GM21619 (cell line): ENCODE data around the gene DDX55.
A peak's percentile ranks its signal among the peaks of the same experiment; 100 is the strongest.
"Not testable (repeated sequence)": the region's sequence is repeated elsewhere in the genome, so short reads cannot be mapped to it uniquely, and the experiment has no call there.

Experiments used
- ATAC-seq: cut with Tn5 transposase; IDR thresholded peaks from one replicate; pipeline ENCODE4 v1.9.1; 2021; ENCODE audit not compliant: unreplicated experiment

DDX55 gene

DNA sequence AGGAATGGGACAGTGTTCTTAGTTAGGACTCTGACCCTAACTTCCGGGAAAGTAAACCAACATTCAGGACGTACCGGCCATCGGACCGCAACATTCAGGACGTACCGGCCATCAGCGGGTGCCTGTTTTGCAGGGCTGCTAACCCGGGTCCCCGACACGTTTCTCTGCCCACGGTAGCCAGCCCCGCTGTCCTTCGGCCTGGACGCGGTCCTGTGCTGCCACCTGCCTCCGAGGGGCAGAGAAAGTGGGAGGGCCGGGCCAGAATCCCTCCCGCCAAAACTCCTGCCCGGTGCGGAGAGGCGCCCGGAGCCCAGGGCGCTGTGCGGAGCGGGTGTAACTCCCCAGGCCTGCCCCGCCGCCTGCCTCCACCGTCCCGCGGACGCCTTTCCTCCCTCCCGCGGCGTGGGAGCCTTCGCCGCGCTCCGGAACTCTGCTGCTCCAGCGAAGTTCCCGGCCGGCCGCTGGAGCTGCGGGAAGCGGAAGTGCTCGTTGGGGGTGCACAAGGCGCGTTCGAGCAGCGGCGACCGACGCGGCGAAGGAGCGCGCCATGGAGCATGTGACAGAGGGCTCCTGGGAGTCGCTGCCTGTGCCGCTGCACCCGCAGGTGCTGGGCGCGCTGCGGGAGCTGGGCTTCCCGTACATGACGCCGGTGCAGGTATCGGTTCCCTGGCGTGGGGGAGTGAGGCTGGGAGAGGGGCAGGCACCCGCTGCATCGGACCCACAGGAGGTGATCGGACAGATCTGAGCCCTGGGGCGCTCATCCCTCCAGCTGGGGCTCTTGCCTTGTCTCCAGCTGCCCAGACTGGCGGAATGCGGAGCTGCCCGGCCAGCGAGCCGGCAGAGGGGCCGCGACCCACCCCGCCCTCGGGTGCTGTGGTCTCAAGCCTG lies at the start of gene DDX55:
Gene DDX55, plus strand, starts transcription at position 498 of the 888 bp plus-strand sequence. Its CDS starts 50 bp downstream, at position 548.
- peak; percentile 87 for ATAC-seq

DNA sequence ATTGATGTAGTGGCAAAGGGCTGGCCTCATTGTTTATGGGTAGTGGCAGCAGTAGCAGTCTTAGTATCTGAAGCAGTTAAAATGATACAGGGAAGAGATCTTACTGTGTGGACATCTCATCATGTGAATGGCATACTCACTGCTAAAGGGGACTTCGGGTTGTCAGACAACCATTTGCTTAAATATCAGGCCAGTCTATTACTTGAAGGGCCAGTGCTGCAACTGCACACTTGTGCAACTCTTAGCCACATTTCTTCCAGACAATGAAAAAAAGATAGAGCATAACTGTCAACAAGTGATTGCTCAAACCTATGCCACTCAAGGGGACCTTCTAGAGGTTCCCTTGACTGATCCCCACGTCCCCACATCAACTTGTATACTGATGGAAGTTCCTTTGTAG lies 47.8 kb upstream of the DDX55 start:
- not testable (repeated sequence) for ATAC-seq

GRCh38 chr12:123554843-123555242 lies 47.1 kb upstream of the DDX55 start:
- ATAC-seq, result not testable (repeated sequence)

DNA sequence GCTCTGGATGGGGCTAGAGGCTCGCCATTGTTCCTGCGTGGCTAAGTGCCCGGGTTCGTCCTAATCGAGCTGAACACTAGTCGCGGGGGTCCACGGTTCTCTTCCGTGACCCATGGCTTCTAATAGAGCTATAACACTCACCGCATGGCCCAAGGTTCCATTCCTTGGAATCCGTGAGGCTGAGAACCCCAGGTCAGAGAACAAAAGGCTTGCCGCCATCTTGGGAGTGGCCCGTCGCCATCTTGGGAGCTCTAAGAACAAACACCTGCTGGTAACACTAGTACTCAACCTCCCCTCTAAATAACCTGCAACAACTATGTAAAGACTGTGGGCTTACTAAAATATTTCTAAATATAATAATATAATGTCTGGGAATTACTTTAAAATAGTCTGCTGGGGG lies 43.4 kb upstream of the DDX55 start:
- not testable (repeated sequence) for ATAC-seq

- no peak for ATAC-seq
Measured at GRCh38 chr12:123559468-123559867, 42.4 kb upstream of the DDX55 start.

DNA sequence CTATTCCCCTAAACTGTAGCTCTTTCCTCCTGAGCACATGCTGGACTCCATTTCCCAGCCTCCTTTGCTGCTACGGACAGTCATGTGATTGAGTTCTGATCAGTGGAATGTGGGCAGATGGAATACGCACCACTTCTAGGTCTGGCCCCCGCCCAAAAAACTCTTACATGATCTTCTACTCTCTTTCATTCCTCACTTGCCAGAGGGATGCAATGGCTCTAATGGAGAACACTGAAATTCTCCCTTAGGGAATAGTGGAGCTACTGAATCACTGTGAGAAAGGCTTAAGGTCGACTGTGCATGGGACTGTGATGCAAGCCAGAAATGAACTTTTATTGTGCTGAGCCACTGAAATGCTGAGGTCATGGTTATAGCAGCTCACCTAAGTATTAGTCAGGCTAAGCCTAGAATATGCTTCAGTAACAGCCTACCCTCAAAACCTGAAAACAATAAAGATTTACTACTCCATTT lies 30.5 kb upstream of the DDX55 start:
- no peak for ATAC-seq

- no peak for ATAC-seq
Measured at GRCh38 chr12:123572391-123572790, 29.5 kb upstream of the DDX55 start.

DNA sequence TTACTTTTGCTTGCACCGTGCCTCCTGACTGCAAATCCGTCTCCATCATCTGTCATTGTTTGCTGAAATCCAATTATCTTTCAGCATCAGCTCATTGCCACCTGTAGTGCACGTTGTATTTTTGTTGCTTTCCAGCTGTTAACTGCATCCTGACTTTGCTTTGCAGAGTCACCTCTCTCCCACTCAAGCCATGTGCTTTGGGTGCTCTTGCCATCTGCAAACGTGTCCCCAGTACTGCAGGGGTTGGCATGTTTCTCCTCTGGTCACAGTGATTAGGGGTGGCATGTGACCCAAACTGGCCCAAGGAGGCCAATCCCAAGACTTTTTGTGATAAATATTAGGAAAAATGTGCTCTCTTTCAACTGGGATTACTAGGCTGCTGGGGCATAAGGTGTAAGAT lies 28.0 kb upstream of the DDX55 start:
- no peak for ATAC-seq

DNA sequence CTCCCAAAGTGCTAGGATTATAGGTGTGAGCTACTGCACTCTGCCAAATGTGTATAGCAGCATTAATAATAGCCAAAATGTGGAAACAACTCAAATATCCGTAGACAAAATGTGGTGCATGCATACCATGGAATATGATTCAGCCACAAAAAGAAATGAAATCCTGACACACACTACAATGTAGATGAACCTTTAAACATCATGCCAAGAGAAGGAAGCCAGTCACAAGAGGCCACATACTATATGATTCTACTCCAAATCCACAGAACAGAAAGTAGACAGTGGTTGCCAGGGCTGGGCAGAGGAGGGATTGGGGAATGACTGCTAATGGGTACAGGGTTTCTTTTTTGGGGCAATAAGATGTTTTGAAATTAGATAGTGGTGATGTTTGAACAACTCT lies 25.3 kb upstream of the DDX55 start:
- ATAC-seq, result no peak

DNA sequence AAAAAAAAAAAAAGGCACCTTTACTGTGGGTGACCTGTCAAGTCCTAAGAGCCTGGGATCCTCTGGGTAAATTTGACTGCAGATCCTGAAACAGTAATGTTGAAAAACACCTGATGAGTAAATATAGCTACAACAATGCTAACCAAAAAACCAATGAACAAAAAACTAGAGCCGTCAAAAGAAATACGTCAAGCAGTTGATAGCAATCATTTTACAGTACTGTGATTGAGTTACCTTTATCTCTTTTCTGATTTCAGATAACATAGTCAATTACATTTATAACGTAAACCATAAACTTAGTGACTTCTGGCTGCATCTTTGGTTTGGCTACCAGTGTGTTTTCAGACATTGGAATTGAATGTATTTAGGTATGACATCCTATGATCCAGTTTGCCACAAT lies 23.7 kb upstream of the DDX55 start:
- no peak for ATAC-seq

DNA sequence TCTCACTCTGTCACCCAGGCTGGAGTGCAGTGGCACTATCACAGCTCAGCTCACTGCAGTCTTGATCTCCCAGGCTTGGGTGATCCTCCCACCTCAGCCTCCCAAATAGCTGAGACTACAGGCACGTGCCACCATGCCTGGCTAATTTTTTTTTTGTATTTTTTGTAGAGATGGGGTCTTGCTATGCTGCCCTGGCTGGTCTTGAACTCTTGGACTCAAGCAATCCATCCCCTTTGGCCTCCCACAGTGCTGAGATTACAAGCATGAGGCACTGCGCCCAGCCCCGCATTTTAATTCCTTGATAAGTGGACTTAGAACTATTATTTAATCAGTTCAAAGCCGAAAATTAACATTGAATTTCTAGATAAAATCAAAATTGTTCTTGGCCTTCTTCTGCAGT lies 23.1 kb upstream of the DDX55 start:
- ATAC-seq, result not testable (repeated sequence)

GRCh38 chr12:123580772-123581171 lies 21.1 kb upstream of the DDX55 start:
- no peak for ATAC-seq

DNA sequence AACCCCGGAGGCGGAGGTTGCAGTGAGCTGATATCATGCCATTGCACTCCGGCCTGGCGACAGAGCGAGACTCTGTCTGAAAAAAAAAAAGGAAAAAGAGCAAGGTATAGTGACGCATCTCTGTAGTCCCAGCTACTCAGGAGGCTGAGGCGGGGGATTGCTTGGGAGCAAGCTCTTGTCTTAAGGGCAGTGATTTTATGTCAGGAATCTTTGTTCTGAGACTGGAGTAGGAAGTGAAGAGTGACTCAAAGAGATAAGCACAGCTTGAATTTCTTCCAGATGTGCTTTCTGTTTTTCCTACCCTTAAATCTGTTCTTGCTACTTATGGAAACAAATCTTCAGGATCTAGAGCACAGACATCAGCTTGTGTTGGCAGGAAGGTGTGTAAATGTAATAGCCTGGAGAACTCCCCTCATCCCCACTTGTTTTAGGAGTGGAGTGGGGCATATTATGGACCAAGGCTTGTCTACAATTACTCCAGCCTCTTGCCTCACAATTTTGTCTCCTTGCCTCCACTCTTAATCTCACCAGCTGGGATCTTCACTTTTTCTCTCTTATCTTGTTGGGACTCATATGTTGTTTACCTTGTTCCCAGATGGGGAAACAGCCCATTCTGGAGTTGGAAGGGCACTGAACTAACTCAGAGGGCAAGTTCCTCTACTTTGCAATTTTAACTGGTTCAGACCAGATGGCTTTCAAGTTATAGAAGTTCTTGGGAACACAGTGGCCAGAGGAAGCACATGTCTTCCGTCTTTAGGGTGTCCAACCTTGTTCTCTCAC lies 10.0 kb upstream of the DDX55 start:
- no peak for ATAC-seq

DNA sequence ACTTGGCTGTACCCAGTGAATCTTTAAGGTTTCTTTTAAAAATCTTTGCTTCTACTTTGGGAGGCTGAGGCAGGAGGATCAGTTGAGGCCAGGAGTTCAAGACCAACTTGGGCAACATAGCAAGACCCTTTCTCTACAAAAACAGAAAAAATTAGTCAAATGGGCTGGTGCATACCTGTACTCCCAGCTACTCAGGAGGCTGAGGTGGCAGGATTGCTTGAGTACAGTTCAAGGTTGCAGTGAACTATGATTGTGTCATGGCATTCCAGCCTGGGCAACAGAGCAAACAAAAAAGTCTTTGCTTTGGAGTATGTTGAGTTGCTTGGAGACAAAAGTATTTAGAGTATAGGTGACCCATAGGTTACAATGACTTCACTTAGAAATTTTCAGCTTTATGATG lies 6.2 kb upstream of the DDX55 start:
- no peak for ATAC-seq

- ATAC-seq, result no peak
Measured at GRCh38 chr12:123597100-123597499, 4.8 kb upstream of the DDX55 start.

- no peak for ATAC-seq
Measured at GRCh38 chr12:123598522-123598921, 3.4 kb upstream of the DDX55 start.

DNA sequence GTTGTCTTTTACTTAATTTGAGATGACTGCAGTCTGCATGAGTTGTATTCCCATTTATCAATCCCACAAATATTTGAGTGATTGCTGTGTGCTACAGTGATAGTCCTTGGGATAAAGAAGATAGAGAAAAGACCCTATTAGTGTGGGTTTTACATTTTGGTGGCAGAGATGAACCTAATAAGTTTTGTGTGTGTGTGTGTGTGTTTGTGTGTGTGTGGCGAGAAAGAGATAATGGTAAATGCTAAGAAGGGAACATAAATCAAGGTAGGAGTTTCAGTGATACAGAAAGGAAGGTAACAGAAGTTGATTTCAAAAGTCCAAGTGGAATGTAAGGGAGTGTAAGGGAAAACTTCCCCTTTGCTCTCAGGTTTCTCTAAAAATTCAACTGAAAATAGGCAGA lies 2.6 kb upstream of the DDX55 start:
- no peak for ATAC-seq

DNA sequence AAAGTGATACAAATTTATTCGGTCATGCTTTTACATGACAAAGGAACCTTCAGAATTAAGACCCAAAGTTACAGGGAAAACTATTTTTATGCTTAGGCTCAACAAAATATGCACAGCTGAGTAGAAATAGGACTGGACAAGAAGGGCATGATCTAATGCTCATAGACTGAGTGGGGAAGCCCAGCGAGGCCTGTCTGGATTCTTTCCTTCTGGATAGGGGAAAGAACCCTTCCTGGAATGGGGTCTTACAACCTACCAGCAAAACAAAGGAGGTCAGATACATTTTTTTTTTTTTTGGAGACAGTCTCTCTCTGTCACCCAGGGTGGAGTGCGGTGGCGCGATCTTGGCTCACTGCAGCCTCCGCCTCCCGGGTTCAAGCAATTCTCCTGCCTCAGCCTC lies 2.2 kb upstream of the DDX55 start:
- ATAC-seq, result no peak

DNA sequence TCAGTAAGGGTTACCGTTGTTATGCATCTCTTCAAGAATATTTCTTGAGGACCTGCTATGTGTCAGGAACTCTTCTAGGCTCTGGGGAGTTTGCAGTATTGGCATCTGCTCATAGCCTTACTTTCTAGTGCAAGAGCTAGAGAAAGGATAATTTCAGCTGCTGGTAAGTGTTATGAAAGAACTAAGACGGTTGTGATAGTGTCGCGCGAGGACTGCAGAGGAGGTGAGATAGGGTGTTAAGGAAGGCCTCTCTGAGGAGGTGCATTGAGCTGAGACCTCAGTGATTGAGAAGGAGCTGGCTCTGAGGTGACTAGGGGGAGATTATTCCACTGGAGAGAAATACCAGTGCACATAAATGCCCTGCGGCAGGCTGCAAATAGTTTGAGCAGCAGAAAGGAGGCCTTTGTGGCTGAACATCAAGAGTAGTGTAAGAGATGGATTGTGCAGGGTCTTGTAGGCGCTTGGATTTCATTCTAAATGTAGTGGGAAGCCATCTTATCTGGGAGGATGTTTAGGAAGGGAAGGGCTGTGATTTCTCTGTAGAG lies 824 bp downstream of the DDX55 start:
- no peak for ATAC-seq

DNA sequence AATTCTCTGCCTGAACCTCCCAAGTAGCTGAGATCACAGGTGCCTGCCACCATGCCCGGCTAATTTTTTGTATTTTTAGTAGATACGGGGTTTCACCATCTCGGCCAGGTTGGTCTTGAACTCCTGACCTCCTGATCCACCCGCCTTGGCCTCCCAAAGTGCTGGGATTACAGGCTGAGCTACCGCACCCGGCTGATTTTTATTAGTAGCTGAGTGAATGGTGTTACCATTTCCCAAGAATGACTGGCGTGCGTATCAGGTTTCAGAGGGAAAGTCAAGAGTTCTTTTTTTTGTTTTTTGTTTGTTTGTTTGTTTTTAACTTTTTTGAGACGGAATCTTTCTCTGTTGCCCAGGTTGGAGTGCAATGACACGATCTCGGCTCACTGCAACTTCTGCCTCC lies 1.6 kb downstream of the DDX55 start:
- ATAC-seq, result not testable (repeated sequence)

- no peak for ATAC-seq
Measured at GRCh38 chr12:123607756-123608155, 5.9 kb downstream of the DDX55 start.

DNA sequence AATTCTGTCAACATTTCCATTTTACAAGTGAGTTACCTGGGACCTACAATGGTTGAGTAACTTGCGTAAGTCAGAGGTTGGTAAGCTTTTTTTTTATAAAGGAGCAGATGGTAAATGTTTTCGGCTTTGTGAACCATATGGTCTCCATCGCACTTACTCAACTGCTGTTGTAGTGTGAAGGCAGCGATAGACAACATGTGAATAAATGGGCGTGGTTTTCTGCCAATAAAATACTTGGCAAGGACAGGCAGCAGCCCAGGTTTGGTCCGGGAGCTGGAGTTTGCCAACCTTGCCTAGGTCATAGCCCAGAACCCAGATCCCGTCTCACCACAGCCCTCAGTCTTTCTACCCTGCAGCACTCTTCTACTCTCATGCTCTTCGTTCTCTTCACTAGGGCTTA lies 6.3 kb downstream of the DDX55 start:
- ATAC-seq, result no peak
